Brain microvascular endothelial cell (primary cell): Measurements from ENCODE around the gene SYCE3.

ENCODE experiments used
- DNase-seq: peaks from one replicate; pipeline ENCODE4 v3.0.0-alpha.2; 2020
- H3K27ac ChIP-seq: fragments of 250-450 bp; sonication (Bioruptor Pico); 2 replicates; pipeline ENCODE4 v1.5.1; 2020; ENCODE audit warnings: mild to moderate bottlenecking, moderate library complexity
- H3K27me3 ChIP-seq: fragments of 250-450 bp; sonication (Bioruptor Pico); replicated peaks from 2 replicates; pipeline ENCODE4 v1.5.1; 2020; ENCODE audit warnings: mild to moderate bottlenecking
- H3K36me3 ChIP-seq: fragments of 250-450 bp; sonication (Bioruptor Pico); replicated peaks from 2 replicates; pipeline ENCODE4 v1.5.1; 2020; ENCODE audit warnings: mild to moderate bottlenecking
- H3K4me3 ChIP-seq: 2 replicates; pipeline ENCODE4 v1.5.1; 2011; ENCODE audit warnings: low read depth, mild to moderate bottlenecking, control low read depth, low read length, moderate library complexity
- in situ Hi-C: cut with HindIII; loops from 2 replicates; pipeline ENCODE4 v1.10.0; 2017; ENCODE audit warnings: low sequenced_read_pairs, low pct_ligation_motif_present
- TF ChIP-seq, protein P1 (sequence below): IDR thresholded peaks from 2 replicates; pipeline ENCODE4 v1.5.1; 2011; ENCODE audit warnings: low read depth, mild to moderate bottlenecking, moderate library complexity, low read length, control low read depth, inconsistent platforms; ENCODE audit errors: missing control alignments

The SYCE3 gene

DNA sequence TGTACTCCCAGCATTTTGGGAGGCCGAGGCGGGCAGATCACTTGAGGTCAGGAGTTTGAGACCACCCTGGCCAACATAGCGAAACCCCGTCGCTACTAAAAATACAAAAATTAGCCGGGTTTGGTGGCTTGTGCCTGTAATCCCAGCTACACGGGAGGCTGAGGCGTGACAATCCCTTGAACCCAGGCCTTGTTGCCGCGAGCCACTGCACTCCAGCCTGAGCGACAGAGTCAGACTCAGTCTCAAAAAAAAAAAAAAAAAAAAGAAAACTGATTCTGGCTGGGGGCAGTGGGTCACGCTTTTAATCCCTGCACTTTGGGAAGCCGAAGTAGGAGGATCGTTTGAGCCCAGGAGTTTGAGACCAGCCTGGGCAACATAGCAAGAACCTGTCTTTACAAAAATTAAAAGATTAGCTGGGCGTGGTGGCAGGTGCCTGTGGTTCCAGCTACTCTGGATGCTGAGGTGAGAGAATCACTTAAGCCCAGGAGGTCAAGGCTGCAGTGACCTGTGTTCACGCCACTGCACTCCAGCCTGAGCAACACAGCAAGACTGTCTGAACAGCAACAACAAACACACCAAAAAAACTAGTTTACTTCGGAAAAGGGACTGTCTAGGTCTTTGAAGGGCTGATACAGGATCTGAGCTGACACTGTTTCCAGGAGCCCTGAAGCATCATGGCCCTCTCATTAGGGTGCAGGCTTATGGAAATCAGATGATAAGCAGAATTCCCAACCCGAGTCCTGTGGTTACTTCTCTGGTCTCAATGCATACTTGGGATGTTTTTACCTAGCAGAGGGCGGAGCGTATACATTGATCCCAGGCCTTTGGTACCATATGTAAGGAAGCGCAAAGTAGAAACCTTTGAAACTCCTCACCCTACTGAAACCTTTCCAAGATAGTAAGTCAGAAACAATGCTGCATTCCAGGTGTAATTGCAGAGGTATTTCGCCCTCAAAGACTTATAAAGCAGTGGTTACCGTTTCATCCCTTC, 21.7 kb upstream of the SYCE3 start:
- no peak overlapping the region for H3K27ac ChIP-seq
- no peaks in the 10 kb centered on the region for H3K36me3 ChIP-seq
- no peak for DNase-seq
- no peak overlapping the region for H3K4me3 ChIP-seq
- in situ Hi-C loops: no loop called here
- TF ChIP-seq, protein P1, sequence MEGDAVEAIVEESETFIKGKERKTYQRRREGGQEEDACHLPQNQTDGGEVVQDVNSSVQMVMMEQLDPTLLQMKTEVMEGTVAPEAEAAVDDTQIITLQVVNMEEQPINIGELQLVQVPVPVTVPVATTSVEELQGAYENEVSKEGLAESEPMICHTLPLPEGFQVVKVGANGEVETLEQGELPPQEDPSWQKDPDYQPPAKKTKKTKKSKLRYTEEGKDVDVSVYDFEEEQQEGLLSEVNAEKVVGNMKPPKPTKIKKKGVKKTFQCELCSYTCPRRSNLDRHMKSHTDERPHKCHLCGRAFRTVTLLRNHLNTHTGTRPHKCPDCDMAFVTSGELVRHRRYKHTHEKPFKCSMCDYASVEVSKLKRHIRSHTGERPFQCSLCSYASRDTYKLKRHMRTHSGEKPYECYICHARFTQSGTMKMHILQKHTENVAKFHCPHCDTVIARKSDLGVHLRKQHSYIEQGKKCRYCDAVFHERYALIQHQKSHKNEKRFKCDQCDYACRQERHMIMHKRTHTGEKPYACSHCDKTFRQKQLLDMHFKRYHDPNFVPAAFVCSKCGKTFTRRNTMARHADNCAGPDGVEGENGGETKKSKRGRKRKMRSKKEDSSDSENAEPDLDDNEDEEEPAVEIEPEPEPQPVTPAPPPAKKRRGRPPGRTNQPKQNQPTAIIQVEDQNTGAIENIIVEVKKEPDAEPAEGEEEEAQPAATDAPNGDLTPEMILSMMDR: no peak
- H3K27me3 ChIP-seq: no peaks in the 10 kb centered on the region

DNA sequence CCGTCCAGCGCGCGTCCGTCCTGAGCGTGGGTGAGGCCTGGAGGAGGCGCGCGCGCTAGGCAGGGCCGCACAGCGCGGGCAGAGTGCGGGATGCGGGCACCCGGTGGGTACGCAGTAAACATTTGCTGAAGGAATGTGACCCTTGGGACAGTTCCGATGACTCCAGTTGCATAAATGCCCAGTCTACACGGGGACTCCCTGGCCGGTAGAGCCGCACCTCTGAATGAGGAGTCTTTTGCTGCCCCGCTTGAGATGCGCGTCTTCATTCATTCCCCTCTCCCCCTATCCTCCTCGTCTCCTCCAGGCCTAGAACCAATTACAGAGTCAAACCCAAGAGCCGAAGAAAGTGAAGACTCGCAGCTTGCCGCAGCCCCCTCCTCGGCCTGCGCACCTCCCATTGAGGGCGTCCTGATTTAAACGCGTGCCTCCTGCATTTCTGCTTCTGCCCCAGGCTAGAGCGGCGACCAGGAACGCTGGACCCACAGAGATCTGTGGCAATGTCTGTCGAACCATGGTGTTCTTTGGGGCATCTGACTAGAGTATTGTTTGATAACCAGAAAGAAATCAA, 20.7 kb upstream of the SYCE3 start:
- in situ Hi-C loops: no loop called here
- no peak overlapping the region for H3K27ac ChIP-seq
- TF ChIP-seq, protein P1: no peak
- H3K27me3 ChIP-seq: no peaks in the 10 kb centered on the region
- peak overlapping the region; percentile 70 for H3K4me3 ChIP-seq
- DNase-seq: no peak
- H3K36me3 ChIP-seq: no peaks in the 10 kb centered on the region

DNA sequence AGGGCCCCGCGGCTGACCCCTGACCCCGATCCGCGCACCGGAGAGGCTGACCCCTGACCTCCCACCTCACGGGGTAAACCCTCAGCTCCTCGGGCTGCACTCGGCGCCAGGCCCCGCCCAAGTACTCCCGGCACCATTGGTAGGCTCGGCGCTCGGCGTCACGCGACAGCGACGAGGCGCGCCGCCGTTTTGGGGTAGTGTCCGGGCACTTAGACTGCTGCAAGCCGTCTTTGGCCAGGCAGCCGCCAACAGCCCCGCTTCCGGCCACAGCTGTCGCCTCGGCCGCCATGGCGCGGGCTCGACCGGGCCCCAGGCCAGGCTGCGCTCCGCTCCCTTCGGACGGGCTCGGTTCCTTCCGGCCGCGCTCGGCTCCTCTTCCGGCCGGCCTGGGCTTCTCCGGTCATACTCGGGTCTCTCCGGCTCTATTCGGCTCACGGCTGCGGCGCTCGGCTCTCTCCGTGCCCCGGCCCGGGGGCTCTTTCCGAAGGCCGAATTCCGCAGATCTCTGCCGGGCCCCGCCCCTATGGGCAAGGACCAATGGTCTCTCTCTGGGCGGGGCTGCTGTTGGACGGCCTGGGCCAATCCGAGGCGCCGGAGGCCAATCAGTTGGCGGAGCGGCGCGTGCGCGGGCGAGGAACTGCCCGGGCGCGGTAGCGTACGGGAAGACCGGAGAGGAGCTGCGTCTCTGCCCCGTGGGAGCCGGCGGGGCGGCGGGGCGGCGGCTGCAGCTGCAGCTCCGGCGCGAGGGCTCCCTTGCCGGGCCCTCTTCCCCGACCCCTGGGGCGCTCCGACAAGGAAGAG, 20.0 kb upstream of the SYCE3 start, which contains the start of gene CHKB:
Gene CHKB, minus strand, starts transcription at position 357 of the 801 bp plus-strand sequence. Its CDS starts 68 bp downstream, at position 289.
- Histone ChIP-seq H3K36me3 (no peaks in the 10 kb centered on the region), H3K27me3 (no peaks in the 10 kb centered on the region), H3K4me3 (peak within 1 kb of the TSS; percentile 78), H3K27ac (peak within 1 kb of the TSS; percentile 89)
- TF ChIP-seq, protein P1: no peak
- DNase-seq: peak; percentile 95
- in situ Hi-C loops: no loop called here

DNA sequence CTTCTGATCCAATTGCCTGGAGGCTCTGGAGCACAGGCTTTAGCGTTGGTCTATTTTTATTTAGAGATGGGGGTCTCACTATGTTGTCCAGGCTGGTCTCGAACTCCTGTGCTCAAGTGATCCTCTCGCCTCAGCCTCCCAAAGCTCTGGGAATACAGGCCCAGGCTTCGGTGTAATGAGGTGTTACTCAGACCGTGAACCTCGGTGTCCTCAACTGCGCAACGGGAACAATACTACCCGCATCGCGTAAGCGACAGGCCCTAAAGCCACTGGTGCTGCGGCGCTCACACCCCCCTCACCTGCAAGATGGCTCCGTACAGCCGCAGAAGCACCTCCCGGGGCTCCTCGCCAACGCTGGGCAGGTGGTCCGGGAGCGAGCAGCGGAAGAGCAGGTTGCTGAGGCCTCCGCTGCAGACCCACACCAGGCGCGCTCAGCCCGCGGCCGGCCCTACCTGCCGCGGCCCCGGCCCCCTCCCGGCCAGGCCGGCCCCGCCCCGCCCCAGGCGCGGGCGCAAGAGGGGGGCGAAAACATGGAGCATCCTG, 19.3 kb upstream of the SYCE3 start:
- peak overlapping the region; percentile 89 for H3K27ac ChIP-seq
- in situ Hi-C loops: no loop called here
- TF ChIP-seq, protein P1: no peak
- H3K27me3 ChIP-seq: no peaks in the 10 kb centered on the region
- peak overlapping the region; percentile 78 for H3K4me3 ChIP-seq
- H3K36me3 ChIP-seq: no peaks in the 10 kb centered on the region
- no peak for DNase-seq
